Measurements from ENCODE around the gene SVIL.
"Not testable (repeated sequence)": the region's sequence is repeated elsewhere in the genome, so short reads cannot be mapped to it uniquely, and the experiment has no call there.

SVIL gene

GRCh38 chr10:29575098-29575455, 59.7 kb downstream of the SVIL start:
- H3K79me1 ChIP-seq (ENCODE audit: low read length) = peaks cover 5% of the 10 kb centered on the region

GRCh38 chr10:29574212-29575097, 60.3 kb downstream of the SVIL start:
- H3K4ac ChIP-seq (ENCODE audit: low read depth, low read length); H4K91ac ChIP-seq (ENCODE audit: low read depth, low read length); H2BK5ac ChIP-seq (ENCODE audit: low read depth, low read length, poor library complexity); H4K12ac ChIP-seq (ENCODE audit: low read depth, low read length); DNase-seq; H3K14ac ChIP-seq (ENCODE audit: low read length); H2AK5ac ChIP-seq (ENCODE audit: low read length); H3K4me1 ChIP-seq (ENCODE audit: control insufficient read depth in 1 of 2, insufficient read depth in 2 of 2, low read length in 2 of 2); H3K18ac ChIP-seq (ENCODE audit: low read length); H3K4me3 ChIP-seq (ENCODE audit: low read depth, low read length); H3K27me3 ChIP-seq (ENCODE audit: insufficient read depth, low read length); H3K79me2 ChIP-seq (ENCODE audit: control insufficient read depth, insufficient read depth, low read length, poor library complexity); H3K9me3 ChIP-seq (ENCODE audit: insufficient read depth, low read depth, low read length); H2BK120ac ChIP-seq (ENCODE audit: insufficient read depth, low read length, poor library complexity); H3K23ac ChIP-seq (ENCODE audit: low read length); H2AFZ ChIP-seq (ENCODE audit: insufficient read depth, low read length, poor library complexity); H3K9ac ChIP-seq (ENCODE audit: low read length); H3K4me2 ChIP-seq (ENCODE audit: low read length); H3K36me3 ChIP-seq (ENCODE audit: control insufficient read depth in 1 of 2, insufficient read depth in 2 of 2, low read length in 2 of 2); H3K79me1 ChIP-seq (ENCODE audit: low read length); H3K27ac ChIP-seq (ENCODE audit: low read depth, low read length); H2BK12ac ChIP-seq (ENCODE audit: low read length); H4K8ac ChIP-seq (ENCODE audit: low read depth, low read length): not testable (repeated sequence)
- WGBS (ENCODE audit: extremely low coverage, insufficient coverage, insufficient read length) = no CpG with 5 or more reads among the region's 10 CpGs

More at GRCh38 chr10:29575098-29575455, 59.7 kb downstream of the SVIL start:
- Histone ChIP-seq H4K91ac (ENCODE audit: low read depth, low read length) (no peak overlapping the region), H3K9ac (ENCODE audit: low read length) (no peak overlapping the region), H3K9me3 (ENCODE audit: insufficient read depth, low read depth, low read length) (peaks cover 3% of the 10 kb centered on the region), H3K36me3 (ENCODE audit: control insufficient read depth in 1 of 2, insufficient read depth in 2 of 2, low read length in 2 of 2) (peaks cover 3 to 4% of the 10 kb centered on the region in 2 experiments), H3K4me2 (ENCODE audit: low read length) (no peak overlapping the region), H2BK120ac (ENCODE audit: insufficient read depth, low read length, poor library complexity) (no peak overlapping the region), H3K27ac (ENCODE audit: low read depth, low read length) (no peak overlapping the region), H2AK5ac (ENCODE audit: low read length) (no peak overlapping the region), H3K4me1 (ENCODE audit: control insufficient read depth in 1 of 2, insufficient read depth in 2 of 2, low read length in 2 of 2) (peaks cover 3 to 5% of the 10 kb centered on the region in 2 experiments), H4K12ac (ENCODE audit: low read depth, low read length) (no peak overlapping the region), H3K27me3 (ENCODE audit: insufficient read depth, low read length) (no peaks in the 10 kb centered on the region), H4K8ac (ENCODE audit: low read depth, low read length) (no peak overlapping the region), H3K23ac (ENCODE audit: low read length) (no peak overlapping the region), H2BK12ac (ENCODE audit: low read length) (no peak overlapping the region), H3K79me2 (ENCODE audit: control insufficient read depth, insufficient read depth, low read length, poor library complexity) (no peaks in the 10 kb centered on the region), H3K18ac (ENCODE audit: low read length) (no peak overlapping the region), H2AFZ (ENCODE audit: insufficient read depth, low read length, poor library complexity) (no peak overlapping the region), H3K4me3 (ENCODE audit: low read depth, low read length) (no peak overlapping the region), H2BK5ac (ENCODE audit: low read depth, low read length, poor library complexity) (no peak overlapping the region), H3K14ac (ENCODE audit: low read length) (no peak overlapping the region), H3K4ac (ENCODE audit: low read depth, low read length) (no peak overlapping the region)
- no CpG with 5 or more reads among the region's 2 CpGs for WGBS (ENCODE audit: extremely low coverage, insufficient coverage, insufficient read length)
- no peak for DNase-seq

- H2AFZ ChIP-seq (ENCODE audit: insufficient read depth, low read length, poor library complexity); DNase-seq: not testable (repeated sequence)
These were observed 64.5 kb downstream of the SVIL start for GRCh38 chr10:29570248-29570647.

GRCh38 chr10:29569795-29570194, 65.0 kb downstream of the SVIL start:
- H3K4me3 ChIP-seq (ENCODE audit: low read depth, low read length) = no peak overlapping the region
- H3K9me3 ChIP-seq (ENCODE audit: insufficient read depth, low read depth, low read length) = no peaks in the 10 kb centered on the region
- no peak overlapping the region for H3K23ac ChIP-seq (ENCODE audit: low read length)
- H3K14ac ChIP-seq (ENCODE audit: low read length) = no peak overlapping the region
- H4K12ac ChIP-seq (ENCODE audit: low read depth, low read length) = no peak overlapping the region
- no peak overlapping the region for H3K9ac ChIP-seq (ENCODE audit: low read length)
- H2AK5ac ChIP-seq (ENCODE audit: low read length) = no peak overlapping the region
- H4K8ac ChIP-seq (ENCODE audit: low read depth, low read length) = no peak overlapping the region
- no peaks in the 10 kb centered on the region for H3K4me1 ChIP-seq (ENCODE audit: control insufficient read depth in 1 of 2, insufficient read depth in 2 of 2, low read length in 2 of 2)
- H3K27me3 ChIP-seq (ENCODE audit: insufficient read depth, low read length) = no peaks in the 10 kb centered on the region
- H2AFZ ChIP-seq (ENCODE audit: insufficient read depth, low read length, poor library complexity) = no peak overlapping the region
- no peak overlapping the region for H3K18ac ChIP-seq (ENCODE audit: low read length)
- no peak overlapping the region for H3K4ac ChIP-seq (ENCODE audit: low read depth, low read length)
- H3K36me3 ChIP-seq (ENCODE audit: control insufficient read depth in 1 of 2, insufficient read depth in 2 of 2, low read length in 2 of 2) = no peaks in the 10 kb centered on the region
- H2BK5ac ChIP-seq (ENCODE audit: low read depth, low read length, poor library complexity) = no peak overlapping the region
- no peak overlapping the region for H2BK12ac ChIP-seq (ENCODE audit: low read length)
- DNase-seq = no peak
- H4K91ac ChIP-seq (ENCODE audit: low read depth, low read length) = no peak overlapping the region
- H3K4me2 ChIP-seq (ENCODE audit: low read length) = no peak overlapping the region
- no peaks in the 10 kb centered on the region for H3K79me1 ChIP-seq (ENCODE audit: low read length)
- no peak overlapping the region for H3K27ac ChIP-seq (ENCODE audit: low read depth, low read length)
- H3K79me2 ChIP-seq (ENCODE audit: control insufficient read depth, insufficient read depth, low read length, poor library complexity) = no peaks in the 10 kb centered on the region
- no peak overlapping the region for H2BK120ac ChIP-seq (ENCODE audit: insufficient read depth, low read length, poor library complexity)

More at GRCh38 chr10:29570248-29570647, 64.5 kb downstream of the SVIL start:
- H3K18ac ChIP-seq (ENCODE audit: low read length); H3K27me3 ChIP-seq (ENCODE audit: insufficient read depth, low read length); H3K9me3 ChIP-seq (ENCODE audit: insufficient read depth, low read depth, low read length); H4K12ac ChIP-seq (ENCODE audit: low read depth, low read length); H3K23ac ChIP-seq (ENCODE audit: low read length); H3K9ac ChIP-seq (ENCODE audit: low read length); H3K79me2 ChIP-seq (ENCODE audit: control insufficient read depth, insufficient read depth, low read length, poor library complexity); H3K4me2 ChIP-seq (ENCODE audit: low read length); H3K36me3 ChIP-seq (ENCODE audit: control insufficient read depth in 1 of 2, insufficient read depth in 2 of 2, low read length in 2 of 2); H2BK120ac ChIP-seq (ENCODE audit: insufficient read depth, low read length, poor library complexity); H3K14ac ChIP-seq (ENCODE audit: low read length); H4K8ac ChIP-seq (ENCODE audit: low read depth, low read length); H3K4me1 ChIP-seq (ENCODE audit: control insufficient read depth in 1 of 2, insufficient read depth in 2 of 2, low read length in 2 of 2); H3K79me1 ChIP-seq (ENCODE audit: low read length); H2BK5ac ChIP-seq (ENCODE audit: low read depth, low read length, poor library complexity); H4K91ac ChIP-seq (ENCODE audit: low read depth, low read length); H3K27ac ChIP-seq (ENCODE audit: low read depth, low read length); H3K4me3 ChIP-seq (ENCODE audit: low read depth, low read length); H3K4ac ChIP-seq (ENCODE audit: low read depth, low read length); H2AK5ac ChIP-seq (ENCODE audit: low read length); H2BK12ac ChIP-seq (ENCODE audit: low read length): not testable (repeated sequence)
- WGBS (ENCODE audit: extremely low coverage, insufficient coverage, insufficient read length) = no CpG with 5 or more reads among the region's 2 CpGs

Measured in trophoblast cell (in vitro differentiated cells and primary cell).